IPS-NIHi7 (cell line): ENCODE results near the gene TPRG1.
A peak's percentile ranks its signal among the peaks of the same experiment; 100 is the strongest.

Experiments
- DNase-seq: peaks from one replicate; pipeline ENCODE4 v3.0.0; 2012; ENCODE audit warnings: mixed read lengths; ENCODE audit errors: extremely low spot score

TPRG1 gene

GRCh38 chr3:189171707-189172106, at the start of gene TPRG1:
TSS of gene TPRG1 (plus strand) at chr3:189171971. CDS start at chr3:189207385, 35,414 bp downstream.
- no peak for DNase-seq

- no peak for DNase-seq
Measured at GRCh38 chr3:189122110-189122509, 49.7 kb upstream of the TPRG1 start.

GRCh38 chr3:189122526-189123205, 49.1 kb upstream of the TPRG1 start:
- DNase-seq, result no peak

- DNase-seq, result no peak
Measured at GRCh38 chr3:189123595-189124387, 48.0 kb upstream of the TPRG1 start.

- no peak for DNase-seq
Measured at GRCh38 chr3:189132231-189132671, 39.5 kb upstream of the TPRG1 start.

GRCh38 chr3:189132839-189133238, 38.9 kb upstream of the TPRG1 start:
- DNase-seq, result no peak

GRCh38 chr3:189133768-189134167, 38.0 kb upstream of the TPRG1 start:
- no peak for DNase-seq

- no peak for DNase-seq
Measured at GRCh38 chr3:189137416-189137815, 34.4 kb upstream of the TPRG1 start.

GRCh38 chr3:189138901-189139610, 32.7 kb upstream of the TPRG1 start:
- no peak for DNase-seq

- DNase-seq, result no peak
Measured at GRCh38 chr3:189139611-189139940, 32.2 kb upstream of the TPRG1 start.

- DNase-seq, result no peak
Measured at GRCh38 chr3:189142527-189142926, 29.2 kb upstream of the TPRG1 start.

- no peak for DNase-seq
Measured at GRCh38 chr3:189143321-189143720, 28.4 kb upstream of the TPRG1 start.

GRCh38 chr3:189143771-189144170, 28.0 kb upstream of the TPRG1 start:
- no peak for DNase-seq

GRCh38 chr3:189144645-189145044, 27.1 kb upstream of the TPRG1 start:
- no peak for DNase-seq

- DNase-seq, result no peak
Measured at GRCh38 chr3:189146848-189147247, 24.9 kb upstream of the TPRG1 start.

- peak; percentile 72 for DNase-seq
Measured at GRCh38 chr3:189148081-189148507, 23.7 kb upstream of the TPRG1 start.

- no peak for DNase-seq
Measured at GRCh38 chr3:189149203-189149602, 22.6 kb upstream of the TPRG1 start.

GRCh38 chr3:189157232-189158007, 14.4 kb upstream of the TPRG1 start:
- DNase-seq, result no peak

- no peak for DNase-seq
Measured at GRCh38 chr3:189158034-189158433, 13.7 kb upstream of the TPRG1 start.

GRCh38 chr3:189160519-189161309, 11.1 kb upstream of the TPRG1 start:
- DNase-seq, result no peak

GRCh38 chr3:189165092-189165612, 6.6 kb upstream of the TPRG1 start:
- DNase-seq, result no peak
